Thyroid gland (tissue), 4 donors: Measurements from ENCODE around the gene FAM156A.

Experiments
- POLR2A ChIP-seq, 2 donors: fragments of 450-650 bp; IDR thresholded peaks; one replicate each; pipeline ENCODE4 v1.6.1; 2017; ENCODE audit warnings: antibody characterized with exemption in 2 of 2, mild to moderate bottlenecking in 2 of 2, moderate library complexity in 1 of 2
- TF ChIP-seq, protein P1 (sequence below), 6 experiments: fragments of 200-600 bp in 3 of 6; fragments of 450-650 bp in 3 of 6; sonication (generic) in 3 of 6; IDR thresholded peaks; one replicate each; pipeline ENCODE4 v1.5.1; 2016 to 2019; ENCODE audit warnings: antibody characterized with exemption in 6 of 6, mild to moderate bottlenecking in 2 of 6, inconsistent platforms in 1 of 6, moderate library complexity in 1 of 6

DNA sequence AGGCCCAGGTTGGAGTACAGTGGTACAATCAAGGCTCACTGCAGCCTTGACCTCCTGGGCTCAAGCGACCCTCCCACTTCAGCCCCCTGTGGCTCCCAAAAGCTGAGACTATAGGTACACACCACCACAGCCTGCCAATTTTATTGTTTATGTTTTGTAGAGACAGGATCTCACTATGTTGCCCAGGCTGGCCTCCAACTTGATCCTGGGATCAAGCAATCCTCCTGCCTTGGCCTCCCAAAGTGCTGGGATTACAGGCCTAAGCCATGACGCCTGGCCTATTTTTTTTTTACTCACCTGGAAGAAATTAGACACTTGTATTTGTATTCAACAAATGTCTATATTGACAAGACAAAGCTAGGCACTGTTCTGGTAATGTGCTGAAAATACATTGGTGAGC is 25.1 kb downstream of the FAM156A start:
- no peak for TF ChIP-seq POLR2A (IDR thresholded peaks at IDR 0.05)
- TF ChIP-seq, protein P1, sequence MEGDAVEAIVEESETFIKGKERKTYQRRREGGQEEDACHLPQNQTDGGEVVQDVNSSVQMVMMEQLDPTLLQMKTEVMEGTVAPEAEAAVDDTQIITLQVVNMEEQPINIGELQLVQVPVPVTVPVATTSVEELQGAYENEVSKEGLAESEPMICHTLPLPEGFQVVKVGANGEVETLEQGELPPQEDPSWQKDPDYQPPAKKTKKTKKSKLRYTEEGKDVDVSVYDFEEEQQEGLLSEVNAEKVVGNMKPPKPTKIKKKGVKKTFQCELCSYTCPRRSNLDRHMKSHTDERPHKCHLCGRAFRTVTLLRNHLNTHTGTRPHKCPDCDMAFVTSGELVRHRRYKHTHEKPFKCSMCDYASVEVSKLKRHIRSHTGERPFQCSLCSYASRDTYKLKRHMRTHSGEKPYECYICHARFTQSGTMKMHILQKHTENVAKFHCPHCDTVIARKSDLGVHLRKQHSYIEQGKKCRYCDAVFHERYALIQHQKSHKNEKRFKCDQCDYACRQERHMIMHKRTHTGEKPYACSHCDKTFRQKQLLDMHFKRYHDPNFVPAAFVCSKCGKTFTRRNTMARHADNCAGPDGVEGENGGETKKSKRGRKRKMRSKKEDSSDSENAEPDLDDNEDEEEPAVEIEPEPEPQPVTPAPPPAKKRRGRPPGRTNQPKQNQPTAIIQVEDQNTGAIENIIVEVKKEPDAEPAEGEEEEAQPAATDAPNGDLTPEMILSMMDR (IDR thresholded peaks at IDR 0.05): no peak
